ENCODE data around the gene MAGI2.

MAGI2 gene

DNA sequence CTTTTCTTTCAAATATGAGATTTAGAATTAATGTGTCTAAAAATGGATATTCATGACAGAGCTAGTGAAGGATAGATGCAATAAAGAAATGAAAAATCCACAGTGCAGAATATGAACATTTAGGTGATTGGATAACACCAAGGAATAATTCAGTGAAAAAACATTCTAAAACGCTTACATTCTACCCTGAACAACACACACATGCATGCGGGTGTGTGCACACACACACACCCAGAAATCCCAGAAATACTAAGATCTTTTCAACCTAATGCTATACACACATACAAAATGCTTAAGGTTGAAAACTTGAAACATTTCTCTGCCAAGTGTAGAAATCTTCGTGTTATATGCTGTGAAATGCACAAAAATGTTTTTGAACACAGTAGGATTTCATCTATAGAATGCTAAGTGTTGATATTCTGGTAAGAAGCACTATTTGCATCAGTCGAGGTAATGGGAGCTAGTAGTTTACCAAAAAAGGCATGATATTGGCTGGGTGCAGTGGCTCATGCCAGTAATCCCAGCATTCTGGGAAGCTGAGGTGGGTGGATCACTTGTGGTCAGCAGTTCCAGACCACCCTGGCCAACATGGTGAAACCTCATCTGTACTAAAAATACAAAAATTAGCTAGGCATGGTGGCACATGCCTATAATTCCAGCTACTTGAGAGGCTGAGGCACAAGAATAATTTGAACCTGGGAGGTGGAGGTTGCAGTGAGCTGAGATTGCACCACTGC is 1054.3 kb downstream of the MAGI2 start:
- Histone ChIP-seq H3K9me3 (ENCODE audit: insufficient read depth, low read depth, low read length) (no peaks in the 10 kb centered on the region), H3K4me2 (ENCODE audit: low read depth, low read length, poor library complexity, severe bottlenecking) (no peak overlapping the region), H3K36me3 (ENCODE audit: insufficient read depth, low read length) (no peaks in the 10 kb centered on the region), H3K4me1 (ENCODE audit: insufficient read depth, low read length, poor library complexity, severe bottlenecking) (no peaks in the 10 kb centered on the region), H3K27me3 (ENCODE audit: insufficient read depth, low read length, poor library complexity, severe bottlenecking) (no peaks in the 10 kb centered on the region), H4K20me1 (ENCODE audit: insufficient read depth, low read length, poor library complexity, severe bottlenecking) (no peaks in the 10 kb centered on the region), H3K9ac (ENCODE audit: low read depth, low read length, poor library complexity, severe bottlenecking) (no peak overlapping the region), H2AFZ (ENCODE audit: low read length) (no peak overlapping the region), H3K79me2 (ENCODE audit: insufficient read depth, low read length) (no peaks in the 10 kb centered on the region), H3F3A (ENCODE audit: low read depth) (no peaks in the 10 kb centered on the region), H3K9me2 (replicated peaks; ENCODE audit: low read depth, low read length) (no peaks in the 10 kb centered on the region), H3K4me3 (ENCODE audit: low read length, poor library complexity, severe bottlenecking) (no peak overlapping the region)
- TF ChIP-seq, protein P1, sequence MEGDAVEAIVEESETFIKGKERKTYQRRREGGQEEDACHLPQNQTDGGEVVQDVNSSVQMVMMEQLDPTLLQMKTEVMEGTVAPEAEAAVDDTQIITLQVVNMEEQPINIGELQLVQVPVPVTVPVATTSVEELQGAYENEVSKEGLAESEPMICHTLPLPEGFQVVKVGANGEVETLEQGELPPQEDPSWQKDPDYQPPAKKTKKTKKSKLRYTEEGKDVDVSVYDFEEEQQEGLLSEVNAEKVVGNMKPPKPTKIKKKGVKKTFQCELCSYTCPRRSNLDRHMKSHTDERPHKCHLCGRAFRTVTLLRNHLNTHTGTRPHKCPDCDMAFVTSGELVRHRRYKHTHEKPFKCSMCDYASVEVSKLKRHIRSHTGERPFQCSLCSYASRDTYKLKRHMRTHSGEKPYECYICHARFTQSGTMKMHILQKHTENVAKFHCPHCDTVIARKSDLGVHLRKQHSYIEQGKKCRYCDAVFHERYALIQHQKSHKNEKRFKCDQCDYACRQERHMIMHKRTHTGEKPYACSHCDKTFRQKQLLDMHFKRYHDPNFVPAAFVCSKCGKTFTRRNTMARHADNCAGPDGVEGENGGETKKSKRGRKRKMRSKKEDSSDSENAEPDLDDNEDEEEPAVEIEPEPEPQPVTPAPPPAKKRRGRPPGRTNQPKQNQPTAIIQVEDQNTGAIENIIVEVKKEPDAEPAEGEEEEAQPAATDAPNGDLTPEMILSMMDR (conservative IDR thresholded peaks at IDR 0.05; ENCODE audit: low read length) = no peak
- no peak for TF ChIP-seq EZH2phosphoT487 (IDR thresholded peaks at IDR 0.05; ENCODE audit: borderline replicate concordance)

DNA sequence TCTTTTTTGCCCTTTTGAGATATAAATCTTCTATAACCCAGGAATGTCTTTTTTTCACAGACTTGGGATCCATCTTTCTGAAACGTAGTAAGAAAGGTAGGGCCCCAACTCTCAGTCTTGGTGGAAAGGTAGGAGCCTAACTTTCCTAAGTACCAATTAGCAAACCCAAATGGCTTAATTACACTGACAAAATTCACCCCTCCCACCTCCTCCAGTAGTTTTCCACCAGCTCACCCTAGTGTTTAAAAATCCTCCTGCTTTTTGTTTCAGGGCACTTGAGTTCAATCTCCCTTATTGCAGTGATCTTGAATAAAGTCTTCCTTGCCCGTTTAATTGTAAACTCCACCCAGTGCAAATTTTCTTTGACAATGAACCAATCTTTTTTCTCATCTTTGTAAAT is 1054.9 kb downstream of the MAGI2 start:
- Histone ChIP-seq H3K4me3 (ENCODE audit: low read length, poor library complexity, severe bottlenecking) (no peak overlapping the region), H3K36me3 (ENCODE audit: insufficient read depth, low read length) (no peaks in the 10 kb centered on the region), H3K4me1 (ENCODE audit: insufficient read depth, low read length, poor library complexity, severe bottlenecking) (no peaks in the 10 kb centered on the region), H4K20me1 (ENCODE audit: insufficient read depth, low read length, poor library complexity, severe bottlenecking) (no peaks in the 10 kb centered on the region), H3K9me2 (replicated peaks; ENCODE audit: low read depth, low read length) (no peaks in the 10 kb centered on the region), H3K9ac (ENCODE audit: low read depth, low read length, poor library complexity, severe bottlenecking) (no peak overlapping the region), H3K79me2 (ENCODE audit: insufficient read depth, low read length) (no peaks in the 10 kb centered on the region), H2AFZ (ENCODE audit: low read length) (no peak overlapping the region), H3K4me2 (ENCODE audit: low read depth, low read length, poor library complexity, severe bottlenecking) (no peak overlapping the region), H3F3A (ENCODE audit: low read depth) (no peaks in the 10 kb centered on the region), H3K9me3 (ENCODE audit: insufficient read depth, low read depth, low read length) (no peaks in the 10 kb centered on the region), H3K27me3 (ENCODE audit: insufficient read depth, low read length, poor library complexity, severe bottlenecking) (no peaks in the 10 kb centered on the region)
- TF ChIP-seq, protein P1 (conservative IDR thresholded peaks at IDR 0.05; ENCODE audit: low read length) = no peak
- no peak for TF ChIP-seq EZH2phosphoT487 (IDR thresholded peaks at IDR 0.05; ENCODE audit: borderline replicate concordance)

DNA sequence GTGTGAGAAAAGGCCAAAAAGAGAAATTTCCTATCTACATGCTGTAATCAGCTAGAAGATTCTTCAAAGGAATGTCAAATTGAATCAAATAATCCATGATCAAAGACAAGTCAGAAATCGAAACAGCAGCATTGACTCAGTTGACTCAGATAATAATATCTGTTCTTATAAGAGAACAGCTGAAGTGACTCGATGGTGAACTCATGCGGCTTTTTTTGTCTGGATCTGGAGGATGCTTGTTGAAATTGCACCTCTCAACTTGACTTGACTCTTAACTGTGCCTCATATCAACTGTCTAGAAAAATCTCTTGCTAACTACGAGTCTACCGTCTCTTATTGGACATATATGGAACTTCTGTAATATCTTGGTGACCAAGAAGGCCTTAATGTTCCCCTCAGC is 1055.4 kb downstream of the MAGI2 start:
- Histone ChIP-seq H3K9ac (ENCODE audit: low read depth, low read length, poor library complexity, severe bottlenecking) (no peak overlapping the region), H2AFZ (ENCODE audit: low read length) (no peak overlapping the region), H4K20me1 (ENCODE audit: insufficient read depth, low read length, poor library complexity, severe bottlenecking) (no peaks in the 10 kb centered on the region), H3K4me3 (ENCODE audit: low read length, poor library complexity, severe bottlenecking) (no peak overlapping the region), H3K4me1 (ENCODE audit: insufficient read depth, low read length, poor library complexity, severe bottlenecking) (no peaks in the 10 kb centered on the region), H3K36me3 (ENCODE audit: insufficient read depth, low read length) (no peaks in the 10 kb centered on the region), H3K9me2 (replicated peaks; ENCODE audit: low read depth, low read length) (no peaks in the 10 kb centered on the region), H3K4me2 (ENCODE audit: low read depth, low read length, poor library complexity, severe bottlenecking) (no peak overlapping the region), H3K79me2 (ENCODE audit: insufficient read depth, low read length) (no peaks in the 10 kb centered on the region), H3F3A (ENCODE audit: low read depth) (no peaks in the 10 kb centered on the region), H3K9me3 (ENCODE audit: insufficient read depth, low read depth, low read length) (no peaks in the 10 kb centered on the region), H3K27me3 (ENCODE audit: insufficient read depth, low read length, poor library complexity, severe bottlenecking) (no peaks in the 10 kb centered on the region)
- TF ChIP-seq, protein P1 (conservative IDR thresholded peaks at IDR 0.05; ENCODE audit: low read length) = no peak
- no peak for TF ChIP-seq EZH2phosphoT487 (IDR thresholded peaks at IDR 0.05; ENCODE audit: borderline replicate concordance)

All from Loucy (cell line).